KOPT-K1 (cell line): ENCODE data around the gene CASP14.
"Not testable (repeated sequence)": the region's sequence is repeated elsewhere in the genome, so short reads cannot be mapped to it uniquely, and the experiment has no call there.

Source experiments
- H3K27ac ChIP-seq: fragments of 200-600 bp; sonication (generic); 2 replicates; pipeline ENCODE4 v1.5.1; 2016; ENCODE audit warnings: antibody characterized with exemption, mild to moderate bottlenecking, low read depth, low read length; ENCODE audit not compliant: poor library complexity, severe bottlenecking
- H3K36me3 ChIP-seq: fragments of 200-600 bp; sonication (generic); 2 replicates; pipeline ENCODE4 v1.5.1; 2017; ENCODE audit warnings: antibody characterized with exemption, mild to moderate bottlenecking, low read length, moderate library complexity; ENCODE audit not compliant: insufficient read depth
- H3K9me3 ChIP-seq: fragments of 200-600 bp; sonication (generic); 2 replicates; pipeline ENCODE4 v1.5.1; 2017; ENCODE audit warnings: antibody characterized with exemption, low read length, mild to moderate bottlenecking; ENCODE audit not compliant: insufficient read depth, poor library complexity, severe bottlenecking

Gene CASP14, protein sequence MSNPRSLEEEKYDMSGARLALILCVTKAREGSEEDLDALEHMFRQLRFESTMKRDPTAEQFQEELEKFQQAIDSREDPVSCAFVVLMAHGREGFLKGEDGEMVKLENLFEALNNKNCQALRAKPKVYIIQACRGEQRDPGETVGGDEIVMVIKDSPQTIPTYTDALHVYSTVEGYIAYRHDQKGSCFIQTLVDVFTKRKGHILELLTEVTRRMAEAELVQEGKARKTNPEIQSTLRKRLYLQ

DNA sequence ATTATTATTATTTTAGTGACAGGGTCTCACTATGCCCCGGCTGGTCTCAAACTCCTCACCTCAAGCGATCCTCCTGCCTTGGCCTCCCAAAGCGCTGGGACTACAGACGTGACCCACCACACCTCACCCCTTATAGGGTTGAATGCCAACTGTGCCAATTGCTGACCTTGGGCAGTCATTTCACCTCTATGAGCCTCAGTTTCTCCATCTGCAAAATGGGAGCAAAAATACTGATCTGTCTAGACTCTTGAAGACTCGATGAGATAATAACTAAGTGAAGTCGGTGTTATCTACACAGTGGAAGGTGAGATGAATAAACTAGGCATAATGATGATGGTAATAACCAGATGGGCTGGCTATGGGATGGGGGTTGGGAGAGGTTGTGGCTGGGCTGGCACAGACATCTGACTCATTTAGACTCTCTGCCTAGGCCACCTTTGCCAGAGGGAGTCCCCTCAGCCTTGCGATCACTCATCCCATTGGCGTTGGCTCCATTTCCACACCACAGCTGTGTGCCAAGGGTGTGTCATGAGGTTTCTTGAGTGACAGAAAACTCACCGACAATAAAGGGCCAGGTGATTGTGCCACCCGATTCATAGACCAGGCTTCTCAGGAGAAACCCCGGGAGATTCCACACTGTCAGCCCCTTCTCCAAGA, at the start of gene CASP14:
CASP14 (plus strand) TSS at position 596 of the 657 bp plus-strand sequence. CDS start 2,772 bp downstream, outside the sequence.
- H3K9me3 ChIP-seq, result no peaks in the 10 kb centered on the region
- no peak within 1 kb of the TSS for H3K27ac ChIP-seq
- no peaks in the 10 kb centered on the region for H3K36me3 ChIP-seq

DNA sequence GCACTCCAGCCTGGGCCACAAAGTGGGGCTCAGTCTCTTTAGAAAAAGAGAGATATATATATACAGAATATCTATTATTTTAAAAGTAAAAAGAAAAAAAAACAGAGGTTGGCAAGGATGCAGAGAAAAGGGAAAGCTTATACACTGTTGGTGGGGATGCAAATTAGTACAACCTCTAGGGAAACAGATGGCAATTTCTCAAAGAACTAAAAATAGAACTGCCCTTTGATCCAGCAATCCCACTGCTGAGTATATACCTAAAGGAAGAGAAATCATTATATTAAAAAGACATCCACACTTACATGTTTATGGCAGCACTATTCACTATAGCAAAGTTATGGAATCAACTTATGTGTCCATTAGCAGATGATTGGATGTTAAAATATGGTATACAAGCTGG, 41.0 kb upstream of the CASP14 start:
- H3K36me3 ChIP-seq, result no peaks in the 10 kb centered on the region
- H3K27ac ChIP-seq, result no peak overlapping the region
- no peaks in the 10 kb centered on the region for H3K9me3 ChIP-seq

DNA sequence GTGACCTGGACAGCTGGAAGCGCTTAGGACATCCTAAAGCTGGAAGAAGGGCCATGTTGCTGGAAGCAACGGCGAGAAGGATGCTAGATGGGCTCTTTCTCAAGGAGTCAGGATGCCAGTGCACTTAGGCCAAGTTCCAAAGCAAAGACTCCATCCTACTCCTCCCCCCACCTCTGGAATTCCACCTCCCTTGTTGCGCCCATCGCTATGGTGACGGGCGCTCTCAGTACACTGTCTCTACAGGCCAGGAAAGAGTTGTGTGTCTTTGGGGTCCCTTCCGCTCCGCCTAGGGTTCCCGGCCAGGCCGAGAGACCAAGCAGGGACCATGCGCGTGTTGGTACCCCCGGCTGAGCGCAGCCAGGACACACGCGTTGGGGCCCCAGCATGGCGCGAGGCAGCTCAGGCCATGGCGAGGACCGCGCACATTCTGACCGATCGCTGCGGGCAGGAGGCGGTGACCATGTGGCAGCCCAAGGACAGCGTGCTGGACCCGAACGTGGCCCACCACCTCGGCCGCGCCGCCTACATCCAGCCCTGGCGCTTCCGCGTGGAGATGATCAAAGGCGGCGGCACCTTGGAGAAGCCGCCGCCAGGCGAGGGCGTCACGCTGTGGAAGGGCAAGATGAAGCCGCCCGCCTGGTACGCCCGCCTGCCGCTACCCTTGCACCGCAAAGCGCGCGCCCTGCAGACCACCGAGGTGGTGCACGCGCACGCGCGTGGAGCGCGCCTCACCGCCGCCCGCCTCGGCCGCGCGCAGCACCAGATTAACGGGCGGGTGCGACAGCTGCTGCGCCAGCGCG, 38.6 kb upstream of the CASP14 start:
- no peaks in the 10 kb centered on the region for H3K9me3 ChIP-seq
- H3K36me3 ChIP-seq, result no peaks in the 10 kb centered on the region

DNA sequence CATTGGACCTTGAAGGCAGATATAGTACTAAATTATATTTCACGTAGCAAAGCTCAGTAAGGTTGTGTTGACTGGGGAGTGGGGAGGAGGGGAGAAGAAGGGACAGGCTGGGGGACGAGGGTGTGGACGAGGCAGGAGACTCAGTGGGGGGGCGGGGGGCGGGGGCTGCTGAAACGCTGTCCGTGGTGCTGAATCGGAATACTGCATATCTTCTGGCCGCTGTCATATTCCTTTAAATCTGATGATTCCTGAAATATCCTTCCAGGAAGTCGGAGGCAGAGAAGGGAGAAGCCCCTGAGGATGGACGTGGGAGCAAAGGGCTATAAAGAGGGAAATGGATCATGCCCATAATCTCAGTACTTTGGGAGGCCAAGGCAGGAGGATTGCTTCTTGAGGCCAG, 34.7 kb upstream of the CASP14 start:
- Histone ChIP-seq H3K36me3 (no peaks in the 10 kb centered on the region), H3K9me3 (no peaks in the 10 kb centered on the region), H3K27ac (no peak overlapping the region)

More for the DNA sequence above, 38.6 kb upstream of the CASP14 start:
- no peak overlapping the region for H3K27ac ChIP-seq

DNA sequence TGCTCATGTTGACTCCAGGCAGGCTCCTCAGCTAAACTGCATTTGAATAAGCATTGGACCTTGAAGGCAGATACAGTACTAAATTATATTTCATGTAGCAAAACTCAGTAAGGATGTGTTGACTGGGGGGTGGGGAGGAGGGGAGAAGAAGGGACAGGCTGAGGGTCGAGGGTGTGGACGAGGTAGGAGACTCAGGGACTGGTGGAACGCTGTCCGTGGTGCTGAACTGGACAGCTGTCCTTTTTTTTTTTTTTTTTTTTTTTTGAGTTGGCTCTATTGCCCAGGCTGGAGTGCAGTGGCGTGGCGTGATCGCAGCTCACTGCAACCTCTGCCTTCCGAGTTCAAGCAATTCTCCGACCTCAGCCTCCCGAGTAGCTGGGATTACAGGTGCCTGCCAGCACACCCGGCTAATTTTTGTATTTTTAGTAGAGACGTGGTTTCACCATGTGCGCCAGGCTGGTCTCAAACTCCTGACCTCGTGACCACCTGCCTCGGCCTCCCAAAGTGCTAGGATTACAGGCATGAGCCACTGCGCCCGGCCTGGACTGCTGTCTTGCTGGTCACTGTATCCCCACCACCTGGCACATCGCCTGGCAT, 33.2 kb upstream of the CASP14 start:
- H3K27ac ChIP-seq, result no peak overlapping the region
- no peaks in the 10 kb centered on the region for H3K36me3 ChIP-seq
- no peaks in the 10 kb centered on the region for H3K9me3 ChIP-seq

DNA sequence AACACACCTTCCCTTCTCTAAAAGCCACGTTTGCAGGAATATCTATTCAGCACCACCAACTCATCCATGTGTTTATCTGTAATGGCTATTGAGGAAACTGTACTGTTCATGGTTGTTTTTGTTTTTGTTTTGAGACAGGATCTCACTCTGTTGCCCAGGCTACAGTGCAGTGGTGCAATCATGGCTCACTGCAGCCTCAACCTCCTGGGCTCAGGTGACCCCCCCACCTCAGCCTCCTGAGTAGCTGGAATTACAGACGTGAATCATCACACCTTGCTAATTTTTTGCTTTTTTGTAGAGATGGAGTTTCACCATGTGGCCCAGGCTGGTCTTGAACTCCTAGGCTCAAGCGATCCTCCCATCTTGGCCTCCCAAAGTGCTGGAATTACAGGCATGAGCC, 30.4 kb upstream of the CASP14 start:
- not testable (repeated sequence) for H3K9me3 ChIP-seq, H3K27ac ChIP-seq, H3K36me3 ChIP-seq

DNA sequence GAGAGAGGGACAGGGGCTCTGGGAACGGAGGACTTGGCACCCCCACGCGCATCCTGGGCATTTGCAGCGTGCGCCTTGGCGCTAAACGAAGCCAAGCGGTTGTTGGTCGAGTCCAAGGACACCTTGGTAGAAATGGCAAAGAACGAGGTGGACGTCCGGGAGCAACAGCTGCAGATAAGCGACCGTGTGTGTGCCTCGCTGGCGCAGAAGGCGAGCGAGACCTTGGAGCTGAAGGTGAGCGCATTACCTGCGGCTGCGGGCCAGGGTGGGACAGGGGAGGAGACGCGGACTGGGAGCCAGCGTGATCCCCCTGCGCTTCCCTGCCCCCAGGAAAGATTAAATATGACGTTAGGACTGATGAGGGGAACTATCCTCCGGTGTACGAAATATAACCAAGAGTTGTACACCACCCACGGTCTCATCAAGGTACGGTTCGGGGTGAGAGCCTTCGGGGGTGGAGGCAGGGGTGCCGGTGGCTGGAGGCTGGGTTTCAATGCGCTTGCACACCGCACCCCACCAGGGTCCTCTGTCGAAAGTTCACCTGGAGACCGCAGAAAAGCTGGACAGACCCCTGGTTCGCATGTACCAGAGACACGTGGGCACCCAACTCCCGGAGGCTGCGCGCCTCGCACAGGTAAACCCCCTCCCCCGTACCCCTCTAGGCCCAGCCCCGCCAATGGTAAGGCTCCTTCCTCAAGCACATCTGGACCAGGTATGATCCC, 27.8 kb upstream of the CASP14 start:
- Histone ChIP-seq H3K9me3 (no peaks in the 10 kb centered on the region), H3K36me3 (no peaks in the 10 kb centered on the region), H3K27ac (no peak overlapping the region)

DNA sequence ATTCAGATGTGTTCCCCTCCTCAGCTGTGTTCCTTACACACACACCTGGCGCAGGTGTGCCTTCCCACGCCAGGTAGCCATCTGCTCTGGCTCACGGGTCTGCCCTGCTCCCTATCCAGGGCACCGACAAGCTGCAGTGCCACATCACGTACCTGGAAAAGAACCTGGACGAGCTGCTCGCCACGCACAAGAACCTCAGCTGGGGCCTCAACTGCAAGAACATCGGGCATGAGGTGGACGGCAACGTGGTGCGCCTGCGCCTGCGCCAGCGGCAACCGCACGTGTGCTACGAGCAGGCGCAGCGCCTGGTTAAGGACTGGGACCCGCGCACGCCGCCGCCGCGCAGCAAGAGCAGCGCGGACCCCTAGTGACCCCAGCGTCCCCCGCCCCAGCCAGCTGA, 26.5 kb upstream of the CASP14 start:
- H3K27ac ChIP-seq, result no peak overlapping the region
- H3K36me3 ChIP-seq, result no peaks in the 10 kb centered on the region
- H3K9me3 ChIP-seq, result no peaks in the 10 kb centered on the region

DNA sequence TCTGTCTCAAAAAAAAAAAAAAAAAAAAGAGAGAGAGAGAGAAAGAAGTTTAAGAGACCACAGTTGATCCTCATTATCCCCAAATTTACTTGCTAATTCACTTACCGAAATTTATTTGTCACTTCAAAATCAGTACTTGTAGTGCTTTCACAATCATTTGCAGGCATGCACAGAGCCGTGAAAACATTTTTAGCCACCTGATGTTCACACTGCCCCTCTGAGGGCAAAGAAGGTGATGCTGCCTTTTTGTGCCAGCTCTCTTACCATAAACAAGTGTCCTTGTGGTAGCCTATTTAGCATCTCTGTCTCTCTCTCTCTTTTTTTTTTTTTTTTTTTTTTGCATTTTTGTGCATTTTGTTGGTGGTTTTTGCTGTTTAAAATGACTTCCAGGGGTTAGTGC, 24.1 kb upstream of the CASP14 start:
- H3K27ac ChIP-seq, result no peak overlapping the region
- no peaks in the 10 kb centered on the region for H3K36me3 ChIP-seq
- H3K9me3 ChIP-seq, result no peaks in the 10 kb centered on the region

DNA sequence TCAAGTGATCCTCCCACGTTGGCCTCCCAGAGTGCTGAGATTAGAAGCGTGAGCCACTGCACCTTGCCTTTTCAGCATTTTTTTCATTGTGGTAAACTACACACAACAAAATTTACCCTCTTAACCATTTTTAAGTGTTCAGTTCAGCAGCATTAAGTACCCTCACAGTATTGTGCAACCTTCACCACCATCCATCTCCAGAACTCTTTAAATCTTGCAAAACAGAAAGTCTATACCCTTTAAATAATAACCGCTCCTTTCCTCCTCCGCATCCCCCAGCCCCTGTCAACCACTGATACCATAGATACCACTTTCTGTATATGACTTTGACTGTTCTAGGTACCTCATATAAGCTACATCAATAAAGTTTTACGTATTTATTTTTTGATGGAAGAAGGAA, 20.8 kb upstream of the CASP14 start:
- H3K9me3 ChIP-seq, result no peaks in the 10 kb centered on the region
- H3K36me3 ChIP-seq, result no peaks in the 10 kb centered on the region
- H3K27ac ChIP-seq, result no peak overlapping the region

DNA sequence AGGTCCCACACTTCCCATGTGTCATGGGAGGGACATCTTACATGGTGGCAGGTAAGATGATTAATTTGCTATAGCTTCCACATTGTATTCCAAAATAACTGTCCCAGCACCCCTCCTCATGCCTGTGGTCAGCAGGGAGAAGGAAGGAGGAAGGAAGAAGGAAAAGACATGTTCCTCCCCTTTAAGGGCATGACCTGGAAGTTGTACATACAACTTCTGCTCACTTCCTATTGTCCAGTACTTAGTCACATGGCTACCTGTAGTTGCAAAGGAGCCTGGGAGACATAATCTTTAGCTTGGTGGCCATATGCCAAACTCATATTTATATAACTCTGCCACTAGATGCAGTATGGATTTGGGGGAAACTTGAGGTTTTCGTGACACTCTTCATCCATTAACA, 17.6 kb upstream of the CASP14 start:
- Histone ChIP-seq H3K36me3 (no peaks in the 10 kb centered on the region), H3K27ac (no peak overlapping the region), H3K9me3 (no peaks in the 10 kb centered on the region)

DNA sequence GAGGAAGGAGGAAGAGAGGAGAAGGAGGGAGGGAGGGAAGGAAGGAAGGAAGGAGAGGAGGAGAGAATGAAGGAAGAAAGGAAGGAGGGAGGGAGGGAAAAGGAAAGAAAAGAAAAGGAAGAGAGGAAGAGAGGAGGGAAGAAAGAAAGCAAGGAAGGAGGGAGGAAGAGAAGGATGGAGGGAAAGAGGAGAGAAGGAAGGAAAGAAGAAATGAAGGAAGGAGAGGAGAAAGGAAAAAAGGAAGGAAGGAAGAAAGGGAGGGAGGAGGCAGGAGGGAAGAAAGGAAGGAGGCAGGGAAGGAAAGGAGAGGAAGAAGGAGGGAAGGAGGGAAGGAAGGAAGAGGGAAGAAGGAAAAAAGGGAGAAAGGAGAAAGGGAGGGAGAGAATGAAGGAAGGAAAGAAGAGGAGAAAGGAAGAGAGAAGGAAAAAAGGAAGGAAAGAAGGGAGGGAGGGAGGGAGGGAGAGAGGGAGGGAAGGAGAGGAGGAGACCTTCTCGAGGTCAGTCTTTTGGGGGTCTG, 13.4 kb upstream of the CASP14 start:
- H3K36me3 ChIP-seq, result no peaks in the 10 kb centered on the region
- H3K27ac ChIP-seq, result no peak overlapping the region
- H3K9me3 ChIP-seq, result no peaks in the 10 kb centered on the region

DNA sequence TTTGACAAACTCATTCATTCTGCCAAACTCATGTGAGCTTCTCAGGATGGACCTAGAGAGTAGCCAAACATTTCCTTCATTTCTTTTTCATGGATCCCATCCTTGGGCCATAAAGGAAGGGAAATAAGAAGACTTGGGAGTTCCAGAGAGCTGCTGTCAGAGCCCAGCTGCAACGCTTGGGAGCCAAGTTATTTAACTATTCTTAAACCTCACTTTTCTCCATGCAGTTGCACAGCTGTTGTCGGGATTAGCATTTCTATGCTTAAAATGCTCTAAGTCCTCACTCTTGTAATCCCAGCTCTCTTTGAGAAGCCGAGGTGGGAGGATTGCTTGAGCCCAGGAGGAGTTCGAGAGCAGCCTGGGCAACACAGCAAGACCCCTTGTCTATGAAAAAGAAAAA, 11.7 kb upstream of the CASP14 start:
- Histone ChIP-seq H3K9me3 (no peaks in the 10 kb centered on the region), H3K27ac (no peak overlapping the region), H3K36me3 (no peaks in the 10 kb centered on the region)

DNA sequence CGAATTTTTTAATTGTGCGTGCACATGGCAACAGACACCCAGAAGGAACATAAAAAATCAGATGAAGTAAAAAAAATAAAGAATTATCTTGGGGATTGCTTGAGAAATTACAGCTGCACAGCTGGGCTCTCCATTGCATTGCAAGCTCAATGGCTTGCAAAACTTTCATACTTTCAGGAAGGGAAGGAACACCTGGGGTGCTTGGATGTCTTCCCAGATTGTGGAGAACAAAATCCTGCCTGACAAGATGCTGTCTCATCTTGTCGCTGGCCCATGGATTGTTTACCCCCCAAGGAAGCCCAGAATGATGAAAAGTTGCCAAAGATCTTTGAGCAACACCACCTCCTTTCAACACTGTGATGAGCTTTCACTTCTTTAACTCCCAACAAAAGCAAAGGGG, 11.0 kb upstream of the CASP14 start:
- no peaks in the 10 kb centered on the region for H3K9me3 ChIP-seq
- no peaks in the 10 kb centered on the region for H3K36me3 ChIP-seq
- no peak overlapping the region for H3K27ac ChIP-seq
